Lung (tissue), 12 donors: ENCODE results near the gene ELFN1. TPM values are rescaled to one million over a fixed set of nuclear protein-coding genes. Genes with fewer than 3 reads are reported as not detected.

Source experiments
- ATAC-seq: fragments of 200-7000 bp; cut with Tn5 transposase; one replicate; pipeline ENCODE4 v1.9.1; 2020; ENCODE audit warnings: moderate number of reproducible peaks; ENCODE audit not compliant: insufficient read depth, low FRiP score
- DNase-seq, 3 donors: peaks; one replicate each; pipeline ENCODE4 v3.0.0-alpha.2; 2013 to 2017
- H3K27ac ChIP-seq, 2 donors: one replicate each; pipeline ENCODE4 v1.5.1; 2013; ENCODE audit warnings: mild to moderate bottlenecking in 2 of 2, moderate library complexity in 2 of 2, control low read depth in 1 of 2, inconsistent platforms in 1 of 2, low read depth in 1 of 2, low read length in 1 of 2
- H3K27me3 ChIP-seq, 3 donors: one replicate each; pipeline ENCODE4 v1.5.1; 2013; ENCODE audit warnings: low read length in 2 of 3; ENCODE audit not compliant: control insufficient read depth in 3 of 3, insufficient read depth in 3 of 3
- H3K36me3 ChIP-seq, 4 donors: one replicate each; pipeline ENCODE4 v1.5.1; 2013; ENCODE audit warnings: low read length in 4 of 4, mild to moderate bottlenecking in 1 of 4, moderate library complexity in 1 of 4; ENCODE audit not compliant: control insufficient read depth in 4 of 4, insufficient read depth in 4 of 4
- H3K4me1 ChIP-seq, 5 donors: one replicate each; pipeline ENCODE4 v1.5.1; 2013; ENCODE audit warnings: low read length in 5 of 5, mild to moderate bottlenecking in 2 of 5, moderate library complexity in 1 of 5; ENCODE audit not compliant: control insufficient read depth in 5 of 5, insufficient read depth in 5 of 5
- H3K4me3 ChIP-seq: one replicate; pipeline ENCODE4 v1.5.1; 2013; ENCODE audit warnings: mild to moderate bottlenecking, control low read depth, moderate library complexity
- H3K9ac ChIP-seq, 2 donors: one replicate each; pipeline ENCODE4 v1.5.1; 2013; ENCODE audit warnings: low read length in 2 of 2, control low read depth in 1 of 2; ENCODE audit not compliant: insufficient read depth in 1 of 2
- H3K9me3 ChIP-seq, 4 donors: one replicate each; pipeline ENCODE4 v1.5.1; 2013; ENCODE audit warnings: low read length in 3 of 4, mild to moderate bottlenecking in 1 of 4, moderate library complexity in 1 of 4; ENCODE audit not compliant: control insufficient read depth in 4 of 4, insufficient read depth in 3 of 4
- CTCF ChIP-seq: IDR thresholded peaks from 2 replicates; pipeline ENCODE4 v1.5.1; 2012; ENCODE audit warnings: mild to moderate bottlenecking; ENCODE audit errors: control extremely low read depth, extremely low read depth
- WGBS, 2 donors: extraction: QIAGEN DNeasy Blood & Tissue Kit; methylation state at CpG; one replicate each; pipeline ENCODE4 v1.1.7; 2013; 5-methylcytosine and 5-hydroxymethylcytosine counted together
- polyA plus RNA-seq, 2 donors: library from polyadenylated mRNA; stranded (reverse); fragments of 200-250 nt; gene quantifications; one replicate each; pipeline ENCODE4 v1.2.1, GENCODE V29; 2013
- total RNA-seq, 2 donors: library from RNA; depleted of rRNA in 1 of 2; stranded (reverse); fragments of >200 nt in 1 of 2; gene quantifications; one replicate each; pipeline ENCODE4 v1.2.1, GENCODE V29; 2014 to 2021
- donor health status: control.
- donor health status: control.
- donor health status: Bipolar disorder and iron deficiency.
- donor health status: healthy.
- donor health status: DM: yes; HTN: yes; CAD: no.

Gene ELFN1
- total and polyA plus RNA-seq, 4 donors, result 0.43 to 1.4 (median 1.0) TPM

DNA sequence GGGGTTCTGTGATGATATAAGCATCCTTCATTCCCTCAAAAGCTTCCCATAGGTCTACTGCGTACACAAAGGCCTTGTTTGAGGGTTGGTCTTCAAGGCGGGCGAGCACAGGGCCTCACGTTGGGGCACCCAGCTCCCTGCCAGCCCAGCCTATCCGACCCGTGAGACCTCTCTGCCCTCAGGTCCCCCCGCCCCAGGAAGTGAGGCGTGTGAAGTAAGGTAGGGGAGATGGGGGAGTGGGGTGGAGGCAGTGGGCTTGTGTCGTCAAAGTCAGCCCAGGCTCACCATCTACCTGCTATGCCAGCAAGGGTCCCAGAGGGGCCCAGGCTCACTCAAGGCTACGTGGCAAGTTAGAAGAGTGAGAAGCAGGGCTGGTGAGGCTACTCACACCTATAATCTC, 47.6 kb upstream of the ELFN1 start:
- no peaks in the 10 kb centered on the region for H3K36me3 ChIP-seq
- H3K9me3 ChIP-seq, result peaks cover 0 to 5% (median 2%) of the 10 kb centered on the region in 4 donors
- no peaks in the 10 kb centered on the region for H3K27me3 ChIP-seq
- DNase-seq (no peak), ATAC-seq (no peak)
- no peak for TF ChIP-seq CTCF
- H3K9ac ChIP-seq, result no peak overlapping the region
- no peak overlapping the region for H3K4me3 ChIP-seq
- H3K27ac ChIP-seq, result no peak overlapping the region
- WGBS, 2 donors, result 80 to 87% methylated on average over 10 of the region's 10 CpGs
- no peaks in the 10 kb centered on the region for H3K4me1 ChIP-seq

- no peak for TF ChIP-seq CTCF
- no peaks in the 10 kb centered on the region for H3K27me3 ChIP-seq
- 88 to 93% methylated on average over 13 of the region's 13 CpGs for WGBS, 2 donors
- no peaks in the 10 kb centered on the region for H3K36me3 ChIP-seq
- no peak for DNase-seq
- H3K4me3 ChIP-seq, result no peak overlapping the region
- no peak overlapping the region for H3K27ac ChIP-seq
- H3K9me3 ChIP-seq, result peaks cover 0 to 4% (median 2%) of the 10 kb centered on the region in 4 donors
- H3K4me1 ChIP-seq, result no peaks in the 10 kb centered on the region
- ATAC-seq, result no peak
- H3K9ac ChIP-seq, result no peak overlapping the region
These were observed 46.3 kb upstream of the ELFN1 start for GRCh38 chr7:1623810-1624209.

DNA sequence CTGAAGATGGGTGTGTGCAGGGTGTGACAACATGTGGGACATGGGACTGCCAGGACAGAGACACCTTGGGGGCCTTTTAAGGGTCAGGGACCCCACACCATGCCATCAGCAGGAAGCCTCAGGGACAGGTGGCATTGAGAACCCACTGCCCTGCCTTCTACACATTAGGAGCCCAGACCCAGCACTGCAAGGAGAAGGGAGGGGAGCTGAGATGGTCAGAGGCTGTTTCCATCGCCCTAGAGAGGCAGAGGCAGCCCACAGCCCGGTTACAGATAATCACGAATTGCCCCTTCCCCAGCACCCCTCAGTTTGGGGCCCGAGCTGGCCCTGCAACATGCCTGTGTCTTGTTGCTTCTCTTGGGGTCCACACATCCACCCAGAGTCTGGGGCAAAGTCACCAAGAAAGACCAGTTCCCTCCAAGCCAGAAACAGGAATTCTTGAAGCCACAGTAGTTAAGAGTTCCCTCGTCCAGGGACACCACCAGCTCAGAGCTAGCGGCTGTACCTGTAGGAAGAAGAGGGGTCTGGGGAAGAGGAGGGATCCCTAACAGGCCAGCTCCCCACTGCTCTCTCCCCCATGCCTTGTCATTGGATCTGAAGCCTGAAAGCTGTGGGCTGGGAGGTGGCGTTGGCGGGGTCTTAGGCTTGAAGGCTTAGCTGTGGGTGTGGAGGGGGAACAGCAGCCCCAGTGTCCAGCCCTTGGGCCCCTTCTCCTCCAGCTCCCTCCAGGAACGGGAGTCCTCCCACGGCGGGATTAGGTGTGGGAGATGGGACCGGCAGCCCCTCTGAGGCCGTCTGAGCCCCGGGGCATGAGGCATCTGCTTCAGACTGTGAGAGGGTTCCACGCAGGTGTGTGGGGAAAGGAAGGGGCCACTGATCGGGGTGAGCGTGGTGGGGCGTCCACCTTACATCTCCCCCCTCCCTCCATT, 44.8 kb upstream of the ELFN1 start:
- Histone ChIP-seq H3K27me3 (no peaks in the 10 kb centered on the region), H3K9me3 (peaks cover 0 to 3% (median under 1%) of the 10 kb centered on the region in 4 donors), H3K4me3 (no peak overlapping the region), H3K36me3 (no peaks in the 10 kb centered on the region), H3K9ac (no peak overlapping the region), H3K27ac (no peak overlapping the region), H3K4me1 (no peaks in the 10 kb centered on the region)
- no peak for ATAC-seq
- TF ChIP-seq CTCF, result no peak
- DNase-seq, result no peak
- 69 to 85% methylated on average over 18 of the region's 18 CpGs for WGBS, 2 donors
